HFF-Myc (cell line): Measurements from ENCODE around the gene SECISBP2L.
A peak's percentile ranks its signal among the peaks of the same experiment; 100 is the strongest.

Experiments used
- DNase-seq: peaks from one replicate; pipeline ENCODE4 v3.0.0-alpha.2; 2011; ENCODE audit warnings: low read depth; ENCODE audit errors: extremely low read depth
- H3K4me3 ChIP-seq: replicated peaks from 2 replicates; pipeline ENCODE4 v1.5.1; 2011; ENCODE audit warnings: low read depth, mild to moderate bottlenecking, control low read depth, low read length
- CTCF ChIP-seq: IDR thresholded peaks from 2 replicates; pipeline ENCODE4 v1.5.1; 2012; ENCODE audit warnings: mild to moderate bottlenecking, low read depth, low read length, control low read depth; ENCODE audit errors: missing control alignments

Gene SECISBP2L

GRCh38 chr15:48966595-48967301 is 79.5 kb downstream of the SECISBP2L start:
- DNase-seq, result peak; percentile 78
- H3K4me3 ChIP-seq, result no peak overlapping the region
- no peak for TF ChIP-seq CTCF

GRCh38 chr15:48965972-48966371 is 80.3 kb downstream of the SECISBP2L start:
- peak; percentile 55 for TF ChIP-seq CTCF
- DNase-seq, result peak; percentile 52
- no peak overlapping the region for H3K4me3 ChIP-seq

GRCh38 chr15:48964898-48965297 is 81.3 kb downstream of the SECISBP2L start:
- TF ChIP-seq CTCF, result no peak
- no peak for DNase-seq
- no peak overlapping the region for H3K4me3 ChIP-seq

GRCh38 chr15:48963524-48964113 is 82.6 kb downstream of the SECISBP2L start, which contains the start of gene SHC4:
Gene SHC4, minus strand, starts transcription at chr15:48963919. Its CDS starts 904 bp downstream, at chr15:48963015.
- peak within 1 kb of the TSS; percentile 51 for H3K4me3 ChIP-seq
- peak; percentile 30 for TF ChIP-seq CTCF
- DNase-seq, result peak; percentile 69

GRCh38 chr15:48962662-48963523 is 83.4 kb downstream of the SECISBP2L start:
- DNase-seq, result no peak
- peak overlapping the region; percentile 51 for H3K4me3 ChIP-seq
- no peak for TF ChIP-seq CTCF

- DNase-seq, result no peak
- H3K4me3 ChIP-seq, result no peak overlapping the region
- TF ChIP-seq CTCF, result no peak
Measured at GRCh38 chr15:48955967-48956366, 90.3 kb downstream of the SECISBP2L start.
